ENCODE measurements around the gene FAM120AOS.

FAM120AOS gene

GRCh38 chr9:93413530-93413929 is 39.9 kb downstream of the FAM120AOS start:
- Histone ChIP-seq H3K18ac (ENCODE audit: low read length) (no peak overlapping the region), H2BK5ac (ENCODE audit: low read depth, low read length, poor library complexity) (no peak overlapping the region), H3K4me1 (ENCODE audit: control insufficient read depth in 1 of 2, insufficient read depth in 2 of 2, low read length in 2 of 2) (peaks cover 6 to 8% of the 10 kb centered on the region in 2 experiments), H3K79me1 (ENCODE audit: low read length) (no peaks in the 10 kb centered on the region), H4K8ac (ENCODE audit: low read depth, low read length) (no peak overlapping the region), H3K4me2 (ENCODE audit: low read length) (no peak overlapping the region), H3K4ac (ENCODE audit: low read depth, low read length) (no peak overlapping the region), H3K14ac (ENCODE audit: low read length) (no peak overlapping the region), H4K91ac (ENCODE audit: low read depth, low read length) (no peak overlapping the region), H2BK120ac (ENCODE audit: insufficient read depth, low read length, poor library complexity) (no peak overlapping the region), H3K4me3 (ENCODE audit: low read depth, low read length) (no peak overlapping the region), H3K27me3 (ENCODE audit: insufficient read depth, low read length) (no peaks in the 10 kb centered on the region), H3K79me2 (ENCODE audit: control insufficient read depth, insufficient read depth, low read length, poor library complexity) (no peaks in the 10 kb centered on the region), H4K12ac (ENCODE audit: low read depth, low read length) (no peak overlapping the region), H3K27ac (ENCODE audit: low read depth, low read length) (no peak overlapping the region), H3K9me3 (ENCODE audit: insufficient read depth, low read depth, low read length) (peaks cover 8% of the 10 kb centered on the region), H3K36me3 (ENCODE audit: control insufficient read depth in 1 of 2, insufficient read depth in 2 of 2, low read length in 2 of 2) (no peaks in the 10 kb centered on the region), H2AFZ (ENCODE audit: insufficient read depth, low read length, poor library complexity) (no peak overlapping the region), H3K23ac (ENCODE audit: low read length) (no peak overlapping the region), H3K9ac (ENCODE audit: low read length) (no peak overlapping the region), H2AK5ac (ENCODE audit: low read length) (no peak overlapping the region), H2BK12ac (ENCODE audit: low read length) (no peak overlapping the region)
- no peak for DNase-seq

GRCh38 chr9:93406371-93406770 is 47.0 kb downstream of the FAM120AOS start:
- Histone ChIP-seq H2BK120ac (ENCODE audit: insufficient read depth, low read length, poor library complexity) (no peak overlapping the region), H3K4ac (ENCODE audit: low read depth, low read length) (no peak overlapping the region), H3K23ac (ENCODE audit: low read length) (no peak overlapping the region), H3K18ac (ENCODE audit: low read length) (no peak overlapping the region), H3K4me2 (ENCODE audit: low read length) (no peak overlapping the region), H4K12ac (ENCODE audit: low read depth, low read length) (no peak overlapping the region), H3K4me3 (ENCODE audit: low read depth, low read length) (no peak overlapping the region), H4K8ac (ENCODE audit: low read depth, low read length) (no peak overlapping the region), H3K79me2 (ENCODE audit: control insufficient read depth, insufficient read depth, low read length, poor library complexity) (no peaks in the 10 kb centered on the region), H3K4me1 (ENCODE audit: control insufficient read depth in 1 of 2, insufficient read depth in 2 of 2, low read length in 2 of 2) (no peaks in the 10 kb centered on the region), H4K91ac (ENCODE audit: low read depth, low read length) (no peak overlapping the region), H3K27me3 (ENCODE audit: insufficient read depth, low read length) (no peaks in the 10 kb centered on the region), H3K9ac (ENCODE audit: low read length) (no peak overlapping the region), H2AFZ (ENCODE audit: insufficient read depth, low read length, poor library complexity) (no peak overlapping the region), H2BK12ac (ENCODE audit: low read length) (no peak overlapping the region), H3K14ac (ENCODE audit: low read length) (no peak overlapping the region), H3K9me3 (ENCODE audit: insufficient read depth, low read depth, low read length) (no peaks in the 10 kb centered on the region), H3K36me3 (ENCODE audit: control insufficient read depth in 1 of 2, insufficient read depth in 2 of 2, low read length in 2 of 2) (no peaks in the 10 kb centered on the region), H3K79me1 (ENCODE audit: low read length) (no peaks in the 10 kb centered on the region), H2AK5ac (ENCODE audit: low read length) (no peak overlapping the region), H2BK5ac (ENCODE audit: low read depth, low read length, poor library complexity) (no peak overlapping the region), H3K27ac (ENCODE audit: low read depth, low read length) (no peak overlapping the region)
- no CpG with 5 or more reads among the region's 5 CpGs for WGBS (ENCODE audit: extremely low coverage, insufficient coverage, insufficient read length)
- no peak for DNase-seq

GRCh38 chr9:93398471-93398870 is 54.9 kb downstream of the FAM120AOS start:
- Histone ChIP-seq H3K36me3 (ENCODE audit: control insufficient read depth in 1 of 2, insufficient read depth in 2 of 2, low read length in 2 of 2) (no peaks in the 10 kb centered on the region), H3K27ac (ENCODE audit: low read depth, low read length) (no peak overlapping the region), H3K79me1 (ENCODE audit: low read length) (no peaks in the 10 kb centered on the region), H3K4me1 (ENCODE audit: control insufficient read depth in 1 of 2, insufficient read depth in 2 of 2, low read length in 2 of 2) (peaks cover 0 to 1% of the 10 kb centered on the region in 2 experiments), H2BK12ac (ENCODE audit: low read length) (no peak overlapping the region), H2BK5ac (ENCODE audit: low read depth, low read length, poor library complexity) (no peak overlapping the region), H4K8ac (ENCODE audit: low read depth, low read length) (no peak overlapping the region), H3K9ac (ENCODE audit: low read length) (no peak overlapping the region), H3K9me3 (ENCODE audit: insufficient read depth, low read depth, low read length) (peaks cover under 1% of the 10 kb centered on the region), H3K27me3 (ENCODE audit: insufficient read depth, low read length) (no peaks in the 10 kb centered on the region), H3K23ac (ENCODE audit: low read length) (no peak overlapping the region), H2BK120ac (ENCODE audit: insufficient read depth, low read length, poor library complexity) (no peak overlapping the region), H3K4me3 (ENCODE audit: low read depth, low read length) (no peak overlapping the region), H3K4me2 (ENCODE audit: low read length) (no peak overlapping the region), H4K12ac (ENCODE audit: low read depth, low read length) (no peak overlapping the region), H3K14ac (ENCODE audit: low read length) (no peak overlapping the region), H2AFZ (ENCODE audit: insufficient read depth, low read length, poor library complexity) (no peak overlapping the region), H3K4ac (ENCODE audit: low read depth, low read length) (no peak overlapping the region), H4K91ac (ENCODE audit: low read depth, low read length) (no peak overlapping the region), H3K79me2 (ENCODE audit: control insufficient read depth, insufficient read depth, low read length, poor library complexity) (no peaks in the 10 kb centered on the region), H3K18ac (ENCODE audit: low read length) (no peak overlapping the region), H2AK5ac (ENCODE audit: low read length) (no peak overlapping the region)
- WGBS (ENCODE audit: extremely low coverage, insufficient coverage, insufficient read length): no CpG with 5 or more reads among the region's 9 CpGs
- no peak for DNase-seq

GRCh38 chr9:93397661-93398373 is 55.6 kb downstream of the FAM120AOS start:
- H3K14ac ChIP-seq (ENCODE audit: low read length): no peak overlapping the region
- no peak overlapping the region for H3K4ac ChIP-seq (ENCODE audit: low read depth, low read length)
- no peak overlapping the region for H3K18ac ChIP-seq (ENCODE audit: low read length)
- H4K8ac ChIP-seq (ENCODE audit: low read depth, low read length): no peak overlapping the region
- no peak overlapping the region for H3K27ac ChIP-seq (ENCODE audit: low read depth, low read length)
- peaks cover 0 to 4% of the 10 kb centered on the region in 2 experiments for H3K4me1 ChIP-seq (ENCODE audit: control insufficient read depth in 1 of 2, insufficient read depth in 2 of 2, low read length in 2 of 2)
- no peak overlapping the region for H3K4me3 ChIP-seq (ENCODE audit: low read depth, low read length)
- H3K4me2 ChIP-seq (ENCODE audit: low read length): no peak overlapping the region
- H3K79me2 ChIP-seq (ENCODE audit: control insufficient read depth, insufficient read depth, low read length, poor library complexity): no peaks in the 10 kb centered on the region
- no peak overlapping the region for H2BK12ac ChIP-seq (ENCODE audit: low read length)
- no peaks in the 10 kb centered on the region for H3K36me3 ChIP-seq (ENCODE audit: control insufficient read depth in 1 of 2, insufficient read depth in 2 of 2, low read length in 2 of 2)
- no peak overlapping the region for H2AFZ ChIP-seq (ENCODE audit: insufficient read depth, low read length, poor library complexity)
- H4K91ac ChIP-seq (ENCODE audit: low read depth, low read length): no peak overlapping the region
- H2BK5ac ChIP-seq (ENCODE audit: low read depth, low read length, poor library complexity): no peak overlapping the region
- H4K12ac ChIP-seq (ENCODE audit: low read depth, low read length): no peak overlapping the region
- H3K9ac ChIP-seq (ENCODE audit: low read length): no peak overlapping the region
- H3K27me3 ChIP-seq (ENCODE audit: insufficient read depth, low read length): no peaks in the 10 kb centered on the region
- peaks cover 1% of the 10 kb centered on the region for H3K9me3 ChIP-seq (ENCODE audit: insufficient read depth, low read depth, low read length)
- no peak overlapping the region for H2BK120ac ChIP-seq (ENCODE audit: insufficient read depth, low read length, poor library complexity)
- DNase-seq: peak in 1 of 2 donors; percentile 76
- H3K23ac ChIP-seq (ENCODE audit: low read length): no peak overlapping the region
- no peaks in the 10 kb centered on the region for H3K79me1 ChIP-seq (ENCODE audit: low read length)
- H2AK5ac ChIP-seq (ENCODE audit: low read length): no peak overlapping the region
- no CpG with 5 or more reads among the region's 10 CpGs for WGBS (ENCODE audit: extremely low coverage, insufficient coverage, insufficient read length)
